22Rv1 (cell line): ENCODE data around the gene GDPD4.

Experiments
- CTCF ChIP-seq: fragments of 450-650 bp; IDR thresholded peaks from 2 replicates; pipeline ENCODE4 v1.5.1; 2017; ENCODE audit warnings: mild to moderate bottlenecking
- ZFX ChIP-seq: fragments of 450-650 bp; IDR thresholded peaks from 2 replicates; pipeline ENCODE4 v1.6.1; 2017; ENCODE audit warnings: antibody characterized with exemption, borderline replicate concordance

DNA sequence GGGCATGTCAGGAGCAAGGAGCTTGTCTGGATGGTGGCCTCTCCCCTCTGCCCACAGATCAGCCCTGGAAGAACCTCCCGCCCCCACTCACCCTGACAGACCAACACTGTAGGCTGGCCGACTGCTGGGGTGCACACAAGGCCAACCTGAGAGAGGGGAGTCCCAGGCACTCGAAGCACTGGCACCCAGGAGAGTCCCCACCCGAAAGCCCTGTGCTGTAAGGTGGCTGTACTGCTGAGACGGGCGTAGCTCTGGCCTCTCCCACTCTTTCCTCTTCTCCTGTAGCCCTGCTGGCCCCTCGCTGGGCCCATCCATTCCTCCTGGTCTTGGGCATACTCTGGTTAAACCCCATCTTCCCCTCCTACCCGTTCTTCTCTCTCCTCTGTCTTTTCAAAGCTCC is 133.7 kb downstream of the GDPD4 start:
- TF ChIP-seq CTCF, result no peak
- no peak for TF ChIP-seq ZFX
